GM12878 (cell line): ENCODE measurements around the gene TRIM26. TPM values are rescaled to one million over a fixed set of nuclear protein-coding genes. Genes with fewer than 3 reads are reported as not detected.

Source experiments
- ATAC-seq: fragments of 200-7000 bp; cut with Tn5 transposase; 3 replicates; pipeline ENCODE4 v1.9.1; 2020; ENCODE audit warnings: mild to moderate bottlenecking, moderate library complexity
- BruUV-seq: library from RNA; stranded (reverse); fragments of 400-500 nt; replicated peaks from 2 replicates; lab custom pipeline; 2021; lab: Mats Ljungman, UMichigan
- CTCF ChIA-PET: fragments of 300-600 bp; sonication (Branson Sonifier 250); formaldehyde crosslinking; extraction: SDS; loops from one replicate; lab custom pipeline; 2021; ENCODE audit warnings: inconsistent platforms; lab: Yijun Ruan, JAX
- POLR2A ChIA-PET: fragments of 350-600 bp; formaldehyde crosslinking; extraction: SDS; loops from one replicate; lab custom pipeline; 2021; ENCODE audit warnings: inconsistent platforms; lab: Charles Lee
- RAD21 ChIA-PET: fragments of 300-600 bp; sonication (Branson Sonifier 250); formaldehyde crosslinking; loops from one replicate; lab custom pipeline; 2023; ENCODE audit warnings: antibody characterized with exemption; ENCODE audit not compliant: unreplicated experiment; lab: Charles Lee
- SMC1A ChIA-PET: fragments of 300-600 bp; sonication (Branson Sonifier 250); formaldehyde crosslinking; loops from one replicate; lab custom pipeline; 2023; ENCODE audit not compliant: unreplicated experiment, uncharacterized antibody; lab: Charles Lee
- DNase-seq: peaks from one replicate; pipeline ENCODE4 v3.0.0-alpha.2; 2011; ENCODE audit warnings: low read depth, low spot score
- FAIRE-seq: peaks from 3 replicates; lab custom pipeline; 2011; peaks lifted over from hg19 to GRCh38; lab: Jason Lieb, UNC
- H2AFZ ChIP-seq: 2 replicates; pipeline ENCODE4 v1.6.0; 2011; ENCODE audit warnings: low read depth, low read length, control low read depth; ENCODE audit not compliant: control insufficient read depth
- H3K27ac ChIP-seq: 2 replicates; pipeline ENCODE4 v1.5.1; 2011; ENCODE audit warnings: control low read depth; ENCODE audit not compliant: control insufficient read depth, insufficient read depth
- H3K27me3 ChIP-seq, 2 experiments: replicated peaks in 1 of 2; 2 replicates each; pipeline versions ENCODE4 v1.6.0 to v1.6.1; 2011; ENCODE audit warnings: low read length in 1 of 2; ENCODE audit not compliant: control insufficient read depth in 2 of 2, insufficient read depth in 2 of 2
- H3K36me3 ChIP-seq, 2 experiments: 2 replicates each; pipeline ENCODE4 v1.5.1; 2011; ENCODE audit warnings: low read length in 1 of 2; ENCODE audit not compliant: control insufficient read depth in 2 of 2, insufficient read depth in 2 of 2
- H3K4me1 ChIP-seq: 2 replicates; pipeline ENCODE4 v1.6.1; 2011; ENCODE audit warnings: mild to moderate bottlenecking, low read length, moderate library complexity, mixed read lengths; ENCODE audit not compliant: control insufficient read depth, insufficient read depth
- H3K4me2 ChIP-seq: 2 replicates; pipeline ENCODE4 v1.6.0; 2011; ENCODE audit warnings: control low read depth; ENCODE audit not compliant: control insufficient read depth, insufficient read depth
- H3K4me3 ChIP-seq: fragments of 200-600 bp; sonication (generic); 2 replicates; pipeline ENCODE4 v1.5.1; 2016
- H3K79me2 ChIP-seq: 2 replicates; pipeline ENCODE4 v1.6.0; 2011; ENCODE audit warnings: low read length; ENCODE audit not compliant: control insufficient read depth, insufficient read depth
- H3K9ac ChIP-seq: 2 replicates; pipeline ENCODE4 v1.8.0; 2011; ENCODE audit warnings: low read length, control low read depth, mixed read lengths; ENCODE audit not compliant: control insufficient read depth, insufficient read depth
- H3K9me3 ChIP-seq: replicated peaks from 3 replicates; pipeline ENCODE4 v1.5.1; 2011; ENCODE audit warnings: mild to moderate bottlenecking, low read length; ENCODE audit not compliant: control insufficient read depth, insufficient read depth
- H4K20me1 ChIP-seq: 2 replicates; pipeline ENCODE4 v1.6.0; 2011; ENCODE audit not compliant: control insufficient read depth, insufficient read depth
- BHLHE40 ChIP-seq, 2 experiments: fragments of 450-650 bp in 1 of 2; IDR thresholded peaks; 2 replicates each; pipeline ENCODE4 v1.6.1; 2011 to 2017; ENCODE audit warnings: low read depth in 2 of 2, borderline replicate concordance in 1 of 2, improper control_type of control experiment in 1 of 2, low read length in 1 of 2, mild to moderate bottlenecking in 1 of 2
- HCFC1 ChIP-seq: fragments of 150-350 bp; IDR thresholded peaks from 2 replicates; pipeline ENCODE4 v1.6.1; 2014; ENCODE audit warnings: low read length
- HDAC2 ChIP-seq: fragments of 200-600 bp; sonication (generic); IDR thresholded peaks from 2 replicates; pipeline ENCODE4 v1.6.1; 2017
- WGBS: methylation state at CpG from one replicate; pipeline ENCODE4 v1.1.6; 2016; ENCODE audit warnings: low lambda C conversion rate; ENCODE audit not compliant: insufficient replicate concordance, insufficient coverage; ENCODE audit errors: missing lambda C conversion rate; 5-methylcytosine and 5-hydroxymethylcytosine counted together
- in situ Hi-C: fragments of 300-500 bp; cut with MboI; formaldehyde crosslinking; loops from 9 replicates; pipeline ENCODE4 v1.14.3; 2018; ENCODE audit warnings: mixed read lengths
- intact Hi-C: fragments of 100-400 bp; cut with micrococcal nuclease; formaldehyde crosslinking; loops from one replicate; pipeline ENCODE4 v1.14.2; 2022; ENCODE audit not compliant: unreplicated experiment
- polyA plus RNA-seq, 11 experiments: library from polyadenylated mRNA; depleted of rRNA in 4 of 11; unstranded in 6 of 11; stranded (reverse) in 5 of 11; fragments of >200 nt; fragmentation: Nextera tagmentation in 4 of 11; fragmentation: Illumina TruSeq in 1 of 11; extraction: Ambion mirVana in 4 of 11; extraction: Trizol in 1 of 11; gene quantifications; 1 replicate in 1 of 11; 2 replicates in 10 of 11; pipeline versions ENCODE4 v1.2.1 to v1.2.3, GENCODE V29; 2011 to 2016; ENCODE audit warnings: inconsistent platforms in 2 of 11, missing spikeins in 2 of 11, low read depth in 1 of 11
- total RNA-seq, 4 experiments: library from RNA; depleted of rRNA in 3 of 4; stranded (reverse); fragments of >200 nt in 3 of 4; fragmentation: Illumina TruSeq in 1 of 4; extraction: Trizol in 1 of 4; gene quantifications; 2 replicates each; pipeline versions ENCODE4 v1.2.1 to v1.2.3, GENCODE V29; 2013 to 2021

Gene TRIM26
- total and polyA plus RNA-seq, 10 of the 15 experiments (the other 5 are each of a cell fraction or from before 2014, with no cell fraction given) = 13.1 to 79.6 (median 63.6) TPM

GRCh38 chr6:30135147-30135546 is 78.1 kb downstream of the TRIM26 start:
- ChIA-PET RAD21 (interaction anchor here (0.6 to 8.5 kb wide), 2 partner anchors 30 to 43 kb away, joined by 3 to 333 read pairs; no protein-coding TSS in a partner anchor), POLR2A (no interaction called here), CTCF (interaction anchor here (0.7 to 8.5 kb wide), 2 partner anchors 31 to 84 kb away, joined by 4 to 561 read pairs; no protein-coding TSS in a partner anchor), SMC1A (interaction anchor here (1.2 to 18.7 kb wide), 3 partner anchors 26 to 33 kb away, joined by 4 to 647 read pairs (median 4); partner anchors contain the start of gene TRIM31)
- no TSS peak for BruUV-seq
- Histone ChIP-seq H3K27ac (no peak overlapping the region), H3K79me2 (no peaks in the 10 kb centered on the region), H3K4me1 (peaks cover 7% of the 10 kb centered on the region; the same call in 1 of the 2 replicates), H3K36me3 (no peaks in the 10 kb centered on the region), H4K20me1 (no peaks in the 10 kb centered on the region), H3K9me3 (no peaks in the 10 kb centered on the region), H3K9ac (no peak overlapping the region), H2AFZ (no peak overlapping the region), H3K27me3 (peaks cover 0 to 5% of the 10 kb centered on the region in 2 experiments; a peak in 2 of 4 replicates), H3K4me3 (no peak overlapping the region)
- ATAC-seq (no peak), DNase-seq (no peak)
- 98% methylated on average over 2 of the region's 2 CpGs for WGBS
- in situ Hi-C loops = no loop called here
- intact Hi-C loops = no loop called here
- TF ChIP-seq HDAC2 = no peak
- no peak for TF ChIP-seq HCFC1
- no peak for TF ChIP-seq BHLHE40 (IDR thresholded peaks at IDR 0.05; ENCODE audit: borderline replicate concordance in 1 of 2, low read depth in 2 of 2, low read length in 1 of 2)
- TF ChIP-seq, all 136 proteins: peak for 0
- no peak overlapping the region for H3K4me2 ChIP-seq
- no peak for FAIRE-seq

Other genes with a start within 250 kb of the TRIM26 start
Only the 7 nearest of the 9 such genes appear.
- gene RNF39, start 137.6 kb downstream of the TRIM26 start, total RNA-seq (2014; rRNA removed) = not detected in 2 replicates
- not detected in 2 replicates for gene RNF39, start 137.6 kb downstream of the TRIM26 start, total RNA-seq (2014; rRNA removed; fragmentation: Illumina TruSeq; extraction: Trizol)
- gene RNF39, start 137.6 kb downstream of the TRIM26 start, total RNA-seq (2021) = not detected in 2 replicates
- not detected in 2 replicates for gene RNF39, start 137.6 kb downstream of the TRIM26 start, polyA plus RNA-seq (2011; rRNA removed)
- not detected in 2 replicates for gene RNF39, start 137.6 kb downstream of the TRIM26 start, polyA plus RNA-seq (2014; fragmentation: Illumina TruSeq; extraction: Trizol)
- gene RNF39, start 137.6 kb downstream of the TRIM26 start, polyA plus RNA-seq (2014; fragmentation: Nextera tagmentation; extraction: Ambion mirVana) = not detected
- gene RNF39, start 137.6 kb downstream of the TRIM26 start, polyA plus RNA-seq (2014; rRNA removed) = 0.04 TPM in 1 of 2 replicates, not detected in the other
- gene RNF39, start 137.6 kb downstream of the TRIM26 start, polyA plus RNA-seq (2016; fragmentation: Nextera tagmentation; extraction: Ambion mirVana) = under 1 TPM in 1 of 2 experiments, not detected in 1; 0.11 TPM
- gene TRIM31, start 100.3 kb downstream of the TRIM26 start, total RNA-seq (2014; rRNA removed) = 0.11 and 0.22 TPM in 2 replicates
- 0.09 and 0.31 TPM in 2 replicates for gene TRIM31, start 100.3 kb downstream of the TRIM26 start, total RNA-seq (2014; rRNA removed; fragmentation: Illumina TruSeq; extraction: Trizol)
- gene TRIM31, start 100.3 kb downstream of the TRIM26 start, total RNA-seq (2021) = 0.18 and 0.35 TPM in 2 replicates
- gene TRIM31, start 100.3 kb downstream of the TRIM26 start, polyA plus RNA-seq (2011; rRNA removed) = 17.4 and 20.5 TPM in 2 replicates
- 0.47 and 0.57 TPM in 2 replicates for gene TRIM31, start 100.3 kb downstream of the TRIM26 start, polyA plus RNA-seq (2014; fragmentation: Illumina TruSeq; extraction: Trizol)
- gene TRIM31, start 100.3 kb downstream of the TRIM26 start, polyA plus RNA-seq (2014; fragmentation: Nextera tagmentation; extraction: Ambion mirVana) = under 1 TPM in 1 of 2 experiments, not detected in 1; 0.09 TPM
- 0.33 and 0.41 TPM in 2 replicates for gene TRIM31, start 100.3 kb downstream of the TRIM26 start, polyA plus RNA-seq (2014; rRNA removed)
- gene TRIM31, start 100.3 kb downstream of the TRIM26 start, polyA plus RNA-seq (2016; fragmentation: Nextera tagmentation; extraction: Ambion mirVana) = not detected
- 0.05 TPM in 1 of 2 replicates, not detected in the other for gene TRIM40, start 77.3 kb downstream of the TRIM26 start, total RNA-seq (2014; rRNA removed)
- gene TRIM40, start 77.3 kb downstream of the TRIM26 start, total RNA-seq (2014; rRNA removed; fragmentation: Illumina TruSeq; extraction: Trizol) = not detected in 2 replicates
- not detected in 2 replicates for gene TRIM40, start 77.3 kb downstream of the TRIM26 start, total RNA-seq (2021)
- gene TRIM40, start 77.3 kb downstream of the TRIM26 start, polyA plus RNA-seq (2011; rRNA removed) = not detected in 2 replicates
- gene TRIM40, start 77.3 kb downstream of the TRIM26 start, polyA plus RNA-seq (2014; fragmentation: Illumina TruSeq; extraction: Trizol) = not detected in 2 replicates
- gene TRIM40, start 77.3 kb downstream of the TRIM26 start, polyA plus RNA-seq (2014; fragmentation: Nextera tagmentation; extraction: Ambion mirVana) = not detected
- gene TRIM40, start 77.3 kb downstream of the TRIM26 start, polyA plus RNA-seq (2014; rRNA removed) = not detected in 2 replicates
- not detected for gene TRIM40, start 77.3 kb downstream of the TRIM26 start, polyA plus RNA-seq (2016; fragmentation: Nextera tagmentation; extraction: Ambion mirVana)
- gene TRIM10, start 52.2 kb downstream of the TRIM26 start, total RNA-seq (2014; rRNA removed) = not detected in 2 replicates
- not detected in 2 replicates for gene TRIM10, start 52.2 kb downstream of the TRIM26 start, total RNA-seq (2014; rRNA removed; fragmentation: Illumina TruSeq; extraction: Trizol)
- not detected in 2 replicates for gene TRIM10, start 52.2 kb downstream of the TRIM26 start, total RNA-seq (2021)
- gene TRIM10, start 52.2 kb downstream of the TRIM26 start, polyA plus RNA-seq (2011; rRNA removed) = 0.01 and 0.04 TPM in 2 replicates
- gene TRIM10, start 52.2 kb downstream of the TRIM26 start, polyA plus RNA-seq (2014; fragmentation: Illumina TruSeq; extraction: Trizol) = not detected in 2 replicates
- not detected for gene TRIM10, start 52.2 kb downstream of the TRIM26 start, polyA plus RNA-seq (2014; fragmentation: Nextera tagmentation; extraction: Ambion mirVana)
- not detected in 2 replicates for gene TRIM10, start 52.2 kb downstream of the TRIM26 start, polyA plus RNA-seq (2014; rRNA removed)
- gene TRIM10, start 52.2 kb downstream of the TRIM26 start, polyA plus RNA-seq (2016; fragmentation: Nextera tagmentation; extraction: Ambion mirVana) = not detected
- not detected in 2 replicates for gene TRIM15, start 49.9 kb downstream of the TRIM26 start, total RNA-seq (2014; rRNA removed)
- gene TRIM15, start 49.9 kb downstream of the TRIM26 start, total RNA-seq (2014; rRNA removed; fragmentation: Illumina TruSeq; extraction: Trizol) = not detected in 2 replicates
- gene TRIM15, start 49.9 kb downstream of the TRIM26 start, total RNA-seq (2021) = 0.08 TPM in 1 of 2 replicates, not detected in the other
- 0.29 TPM in 1 of 2 replicates, not detected in the other for gene TRIM15, start 49.9 kb downstream of the TRIM26 start, polyA plus RNA-seq (2011; rRNA removed)
- gene TRIM15, start 49.9 kb downstream of the TRIM26 start, polyA plus RNA-seq (2014; fragmentation: Illumina TruSeq; extraction: Trizol) = not detected in 2 replicates
- not detected for gene TRIM15, start 49.9 kb downstream of the TRIM26 start, polyA plus RNA-seq (2014; fragmentation: Nextera tagmentation; extraction: Ambion mirVana)
- not detected in 2 replicates for gene TRIM15, start 49.9 kb downstream of the TRIM26 start, polyA plus RNA-seq (2014; rRNA removed)
- not detected for gene TRIM15, start 49.9 kb downstream of the TRIM26 start, polyA plus RNA-seq (2016; fragmentation: Nextera tagmentation; extraction: Ambion mirVana)
- 9.5 and 10.4 TPM in 2 replicates for gene TRIM39, start 113.5 kb upstream of the TRIM26 start, total RNA-seq (2014; rRNA removed)
- 8.1 and 8.2 TPM in 2 replicates for gene TRIM39, start 113.5 kb upstream of the TRIM26 start, total RNA-seq (2014; rRNA removed; fragmentation: Illumina TruSeq; extraction: Trizol)
- gene TRIM39, start 113.5 kb upstream of the TRIM26 start, total RNA-seq (2021) = 9.7 and 11.9 TPM in 2 replicates
- 9.9 and 11.0 TPM in 2 replicates for gene TRIM39, start 113.5 kb upstream of the TRIM26 start, polyA plus RNA-seq (2011; rRNA removed)
- 9.4 and 11.1 TPM in 2 replicates for gene TRIM39, start 113.5 kb upstream of the TRIM26 start, polyA plus RNA-seq (2014; fragmentation: Illumina TruSeq; extraction: Trizol)
- 1 to 10 TPM; 3.0 to 3.1 TPM for gene TRIM39, start 113.5 kb upstream of the TRIM26 start, polyA plus RNA-seq (2014; fragmentation: Nextera tagmentation; extraction: Ambion mirVana)
- gene TRIM39, start 113.5 kb upstream of the TRIM26 start, polyA plus RNA-seq (2014; rRNA removed) = 10.3 and 13.3 TPM in 2 replicates
- 1 to 10 TPM; 7.1 TPM for gene TRIM39, start 113.5 kb upstream of the TRIM26 start, polyA plus RNA-seq (2016; fragmentation: Nextera tagmentation; extraction: Ambion mirVana)
- gene RPP21, start 131.8 kb upstream of the TRIM26 start, total RNA-seq (2014; rRNA removed) = 59.4 and 73.8 TPM in 2 replicates
- gene RPP21, start 131.8 kb upstream of the TRIM26 start, total RNA-seq (2014; rRNA removed; fragmentation: Illumina TruSeq; extraction: Trizol) = 21.8 and 24.7 TPM in 2 replicates
- 38.3 and 39.9 TPM in 2 replicates for gene RPP21, start 131.8 kb upstream of the TRIM26 start, total RNA-seq (2021)
- 18.0 and 29.3 TPM in 2 replicates for gene RPP21, start 131.8 kb upstream of the TRIM26 start, polyA plus RNA-seq (2011; rRNA removed)
- 2.6 and 14.3 TPM in 2 replicates for gene RPP21, start 131.8 kb upstream of the TRIM26 start, polyA plus RNA-seq (2014; fragmentation: Illumina TruSeq; extraction: Trizol)
- 10 to 100 TPM; 39.3 to 44.3 TPM for gene RPP21, start 131.8 kb upstream of the TRIM26 start, polyA plus RNA-seq (2014; fragmentation: Nextera tagmentation; extraction: Ambion mirVana)
- gene RPP21, start 131.8 kb upstream of the TRIM26 start, polyA plus RNA-seq (2014; rRNA removed) = 94.6 and 97.8 TPM in 2 replicates
- gene RPP21, start 131.8 kb upstream of the TRIM26 start, polyA plus RNA-seq (2016; fragmentation: Nextera tagmentation; extraction: Ambion mirVana) = 10 to 100 TPM; 50.6 to 59.2 TPM